Right atrium auricular region (tissue), 2 donors: ENCODE data around the gene ANAPC5. TPM values are rescaled to one million over a fixed set of nuclear protein-coding genes. Genes with fewer than 3 reads are reported as not detected.
"Not testable (repeated sequence)": the region's sequence is repeated elsewhere in the genome, so short reads cannot be mapped to it uniquely, and the experiment has no call there.

ENCODE experiments used
- DNase-seq: peaks from one replicate; pipeline ENCODE4 v3.0.0-alpha.2; 2019; ENCODE audit warnings: low spot score
- H3K27ac ChIP-seq, 2 donors: fragments of 200-600 bp; sonication (generic); 1 replicate in 1 of 2; 2 replicates in 1 of 2; pipeline ENCODE4 v1.5.1; 2016 to 2019
- H3K27me3 ChIP-seq, 2 donors: fragments of 200-600 bp; sonication (generic); one replicate each; pipeline versions ENCODE4 v1.5.1 to v1.6.0; 2017 to 2019
- H3K36me3 ChIP-seq: fragments of 200-600 bp; sonication (generic); one replicate; pipeline ENCODE4 v1.5.1; 2016
- H3K4me1 ChIP-seq, 2 donors: fragments of 200-600 bp; sonication (generic); one replicate each; pipeline versions ENCODE4 v1.5.1 to v1.6.0; 2017 to 2019
- H3K4me3 ChIP-seq, 2 donors: fragments of 200-600 bp; sonication (generic); 1 replicate in 1 of 2; 2 replicates in 1 of 2; pipeline ENCODE4 v1.5.1; 2017 to 2019; ENCODE audit warnings: mild to moderate bottlenecking in 1 of 2, moderate library complexity in 1 of 2
- H3K9me3 ChIP-seq, 2 donors: fragments of 200-600 bp; sonication (generic); one replicate each; pipeline ENCODE4 v1.5.1; 2019
- CTCF ChIP-seq, 2 donors: fragments of 200-600 bp; sonication (generic); IDR thresholded peaks; one replicate each; pipeline ENCODE4 v1.5.1; 2019; ENCODE audit warnings: antibody characterized with exemption in 2 of 2
- total RNA-seq, 2 donors: library from RNA; depleted of rRNA; stranded (reverse); fragments of >200 nt; gene quantifications; one replicate each; pipeline ENCODE4 v1.1.0, GENCODE V29; 2016

The ANAPC5 gene
- total RNA-seq, 2 donors from 2014 or later = 54.6 to 63.1 TPM

- DNase-seq = no peak
- no peak for TF ChIP-seq CTCF (IDR thresholded peaks at IDR 0.05)
- Histone ChIP-seq H3K4me1 (no peaks in the 10 kb centered on the region), H3K27me3 (no peaks in the 10 kb centered on the region), H3K36me3 (peaks cover 35% of the 10 kb centered on the region), H3K27ac (no peak overlapping the region), H3K4me3 (no peak overlapping the region), H3K9me3 (no peaks in the 10 kb centered on the region)
Observed at GRCh38 chr12:121314431-121314830, 37.8 kb downstream of the ANAPC5 start.

- not testable (repeated sequence) for H3K27me3 ChIP-seq, H3K27ac ChIP-seq, H3K4me1 ChIP-seq, DNase-seq, H3K4me3 ChIP-seq, H3K9me3 ChIP-seq
- peaks cover 31% of the 10 kb centered on the region for H3K36me3 ChIP-seq
Observed at GRCh38 chr12:121310231-121310630, 42.0 kb downstream of the ANAPC5 start.

GRCh38 chr12:121307397-121307796 lies 44.8 kb downstream of the ANAPC5 start:
- not testable (repeated sequence) for H3K4me3 ChIP-seq, DNase-seq, H3K27me3 ChIP-seq, H3K9me3 ChIP-seq, H3K4me1 ChIP-seq, H3K27ac ChIP-seq
- H3K36me3 ChIP-seq = peaks cover 31% of the 10 kb centered on the region

GRCh38 chr12:121304306-121304705 lies 47.9 kb downstream of the ANAPC5 start:
- no peaks in the 10 kb centered on the region for H3K27me3 ChIP-seq
- H3K36me3 ChIP-seq = peaks cover 16% of the 10 kb centered on the region
- no peak overlapping the region for H3K4me3 ChIP-seq
- H3K9me3 ChIP-seq = no peaks in the 10 kb centered on the region
- no peaks in the 10 kb centered on the region for H3K4me1 ChIP-seq
- no peak overlapping the region for H3K27ac ChIP-seq
- no peak for TF ChIP-seq CTCF (IDR thresholded peaks at IDR 0.05)
- DNase-seq = no peak

GRCh38 chr12:121301876-121302275 lies 50.3 kb downstream of the ANAPC5 start:
- Histone ChIP-seq H3K4me3 (no peak overlapping the region), H3K27ac (no peak overlapping the region), H3K9me3 (no peaks in the 10 kb centered on the region), H3K27me3 (no peaks in the 10 kb centered on the region), H3K36me3 (no peaks in the 10 kb centered on the region), H3K4me1 (peaks cover 0 to 12% of the 10 kb centered on the region in 2 donors)
- no peak for DNase-seq
- no peak for TF ChIP-seq CTCF (IDR thresholded peaks at IDR 0.05)

- H3K9me3 ChIP-seq = no peaks in the 10 kb centered on the region
- no peaks in the 10 kb centered on the region for H3K36me3 ChIP-seq
- no peak overlapping the region for H3K4me3 ChIP-seq
- H3K4me1 ChIP-seq = peaks cover 0 to 21% of the 10 kb centered on the region in 2 donors
- DNase-seq = no peak
- H3K27me3 ChIP-seq = no peaks in the 10 kb centered on the region
- TF ChIP-seq CTCF (IDR thresholded peaks at IDR 0.05) = no peak
- H3K27ac ChIP-seq = no peak overlapping the region
Observed at GRCh38 chr12:121300083-121300819, 52.0 kb downstream of the ANAPC5 start.

- peaks cover 0 to 26% of the 10 kb centered on the region in 2 donors for H3K4me1 ChIP-seq
- no peak for TF ChIP-seq CTCF (IDR thresholded peaks at IDR 0.05)
- no peak overlapping the region for H3K4me3 ChIP-seq
- H3K36me3 ChIP-seq = no peaks in the 10 kb centered on the region
- no peaks in the 10 kb centered on the region for H3K9me3 ChIP-seq
- H3K27me3 ChIP-seq = no peaks in the 10 kb centered on the region
- no peak overlapping the region for H3K27ac ChIP-seq
- no peak for DNase-seq
Observed at GRCh38 chr12:121299662-121300061, 52.5 kb downstream of the ANAPC5 start.

- not testable (repeated sequence) for H3K4me3 ChIP-seq, H3K36me3 ChIP-seq, H3K9me3 ChIP-seq, H3K27ac ChIP-seq, H3K27me3 ChIP-seq, DNase-seq
- H3K4me1 ChIP-seq = peaks cover 0 to 32% of the 10 kb centered on the region in 2 donors
Observed at GRCh38 chr12:121298411-121298810, 53.8 kb downstream of the ANAPC5 start.
